Measurements from ENCODE around the gene CLRN1. TPM values are rescaled to one million over a fixed set of nuclear protein-coding genes. Genes with fewer than 3 reads are reported as not detected.
"Not testable (repeated sequence)": the region's sequence is repeated elsewhere in the genome, so short reads cannot be mapped to it uniquely, and the experiment has no call there.

CLRN1 gene
- total and polyA plus RNA-seq, 2 donors (not counting 1 experiment from before 2014, with no cell fraction given), result not detected

DNA sequence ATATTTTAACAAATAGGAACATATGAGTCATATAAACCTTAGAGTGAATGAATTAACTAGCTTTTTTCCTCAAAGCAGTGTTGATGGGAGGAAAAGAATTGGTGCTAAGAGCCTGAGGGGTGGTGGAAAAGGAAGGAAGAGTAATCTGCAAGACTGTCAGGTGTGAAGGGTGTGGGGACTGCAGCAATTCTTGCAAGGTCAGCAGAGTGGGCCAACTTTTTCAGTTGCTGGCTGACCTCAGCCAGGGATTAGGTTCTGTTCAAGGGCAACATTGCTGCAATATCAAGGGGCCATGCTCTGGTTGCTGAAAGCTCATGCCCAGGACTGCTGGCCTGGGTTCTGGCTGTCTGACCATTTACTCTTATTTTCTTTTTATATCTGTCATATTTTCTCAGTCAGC lies 23.0 kb upstream of the CLRN1 start:
- no peaks in the 10 kb centered on the region for H3K4me1 ChIP-seq (ENCODE audit: control insufficient read depth, extremely low read depth, insufficient read depth, low read length)
- DNase-seq (ENCODE audit: low read depth in 2 of 2), result no peak
- H3K27ac ChIP-seq (ENCODE audit: insufficient read depth, low read length), result no peak overlapping the region
- H3K4me2 ChIP-seq (ENCODE audit: extremely low read depth, insufficient read depth, low read length), result no peak overlapping the region
- no peaks in the 10 kb centered on the region for H3K9me3 ChIP-seq (ENCODE audit: control insufficient read depth, insufficient read depth, low read depth, low read length)
- TF ChIP-seq EZH2 (IDR thresholded peaks at IDR 0.05; ENCODE audit: low read length, missing control alignments), result no peak
- TF ChIP-seq, protein P1, sequence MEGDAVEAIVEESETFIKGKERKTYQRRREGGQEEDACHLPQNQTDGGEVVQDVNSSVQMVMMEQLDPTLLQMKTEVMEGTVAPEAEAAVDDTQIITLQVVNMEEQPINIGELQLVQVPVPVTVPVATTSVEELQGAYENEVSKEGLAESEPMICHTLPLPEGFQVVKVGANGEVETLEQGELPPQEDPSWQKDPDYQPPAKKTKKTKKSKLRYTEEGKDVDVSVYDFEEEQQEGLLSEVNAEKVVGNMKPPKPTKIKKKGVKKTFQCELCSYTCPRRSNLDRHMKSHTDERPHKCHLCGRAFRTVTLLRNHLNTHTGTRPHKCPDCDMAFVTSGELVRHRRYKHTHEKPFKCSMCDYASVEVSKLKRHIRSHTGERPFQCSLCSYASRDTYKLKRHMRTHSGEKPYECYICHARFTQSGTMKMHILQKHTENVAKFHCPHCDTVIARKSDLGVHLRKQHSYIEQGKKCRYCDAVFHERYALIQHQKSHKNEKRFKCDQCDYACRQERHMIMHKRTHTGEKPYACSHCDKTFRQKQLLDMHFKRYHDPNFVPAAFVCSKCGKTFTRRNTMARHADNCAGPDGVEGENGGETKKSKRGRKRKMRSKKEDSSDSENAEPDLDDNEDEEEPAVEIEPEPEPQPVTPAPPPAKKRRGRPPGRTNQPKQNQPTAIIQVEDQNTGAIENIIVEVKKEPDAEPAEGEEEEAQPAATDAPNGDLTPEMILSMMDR (conservative IDR thresholded peaks at IDR 0.05 in 1 of 2, IDR thresholded peaks at IDR 0.05 in 1 of 2; ENCODE audit: low read depth in 1 of 2, low read length in 2 of 2), result no peak
- no peak overlapping the region for H3K9ac ChIP-seq (ENCODE audit: insufficient read depth, low read length)
- no peaks in the 10 kb centered on the region for H4K20me1 ChIP-seq (ENCODE audit: control insufficient read depth, extremely low read depth, insufficient read depth, low read length)
- no peaks in the 10 kb centered on the region for H3K36me3 ChIP-seq (ENCODE audit: control insufficient read depth, insufficient read depth, low read length)
- H3K79me2 ChIP-seq (ENCODE audit: control insufficient read depth, insufficient read depth, low read length), result no peaks in the 10 kb centered on the region
- no peak overlapping the region for H3K4me3 ChIP-seq (replicated peaks in 1 of 4; ENCODE audit: control extremely low read depth in 1 of 4, insufficient read depth in 1 of 4, low read depth in 3 of 4, low read length in 4 of 4)
- H2AFZ ChIP-seq (ENCODE audit: low read length), result no peak overlapping the region
- peaks cover 8% of the 10 kb centered on the region for H3K27me3 ChIP-seq (ENCODE audit: control insufficient read depth, insufficient read depth, low read length)

DNA sequence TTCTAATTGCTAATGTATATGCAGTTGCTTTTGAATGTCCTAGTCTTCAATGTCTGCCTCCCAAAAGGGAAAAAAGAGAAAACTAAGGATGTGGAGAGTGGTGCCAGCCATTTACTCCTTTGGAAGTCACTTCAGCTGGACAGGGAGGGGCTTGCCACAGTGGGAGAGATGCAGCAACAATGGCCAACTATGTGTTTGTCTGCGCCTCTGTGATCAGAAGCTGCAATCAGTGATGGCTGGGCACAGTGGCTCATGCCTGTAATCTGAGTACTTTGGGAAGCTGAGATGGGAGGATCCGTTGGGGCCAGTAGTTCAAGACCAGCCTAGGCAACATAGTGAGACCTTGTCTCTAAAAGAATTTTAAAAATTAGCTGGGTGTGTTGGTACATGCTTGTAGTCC lies 16.7 kb upstream of the CLRN1 start:
- H3K27ac ChIP-seq (ENCODE audit: insufficient read depth, low read length), result no peak overlapping the region
- H3K79me2 ChIP-seq (ENCODE audit: control insufficient read depth, insufficient read depth, low read length), result no peaks in the 10 kb centered on the region
- no peak overlapping the region for H3K4me3 ChIP-seq (replicated peaks in 1 of 4; ENCODE audit: control extremely low read depth in 1 of 4, insufficient read depth in 1 of 4, low read depth in 3 of 4, low read length in 4 of 4)
- H3K9ac ChIP-seq (ENCODE audit: insufficient read depth, low read length), result no peak overlapping the region
- no peaks in the 10 kb centered on the region for H3K36me3 ChIP-seq (ENCODE audit: control insufficient read depth, insufficient read depth, low read length)
- no peak overlapping the region for H3K4me2 ChIP-seq (ENCODE audit: extremely low read depth, insufficient read depth, low read length)
- H3K9me3 ChIP-seq (ENCODE audit: control insufficient read depth, insufficient read depth, low read depth, low read length), result no peaks in the 10 kb centered on the region
- H4K20me1 ChIP-seq (ENCODE audit: control insufficient read depth, extremely low read depth, insufficient read depth, low read length), result no peaks in the 10 kb centered on the region
- no peak for DNase-seq (ENCODE audit: low read depth in 2 of 2)
- peaks cover 3% of the 10 kb centered on the region for H3K27me3 ChIP-seq (ENCODE audit: control insufficient read depth, insufficient read depth, low read length)
- no peaks in the 10 kb centered on the region for H3K4me1 ChIP-seq (ENCODE audit: control insufficient read depth, extremely low read depth, insufficient read depth, low read length)
- no peak for TF ChIP-seq EZH2 (IDR thresholded peaks at IDR 0.05; ENCODE audit: low read length, missing control alignments)
- TF ChIP-seq, protein P1 (conservative IDR thresholded peaks at IDR 0.05 in 1 of 2, IDR thresholded peaks at IDR 0.05 in 1 of 2; ENCODE audit: low read depth in 1 of 2, low read length in 2 of 2), result no peak
- no peak overlapping the region for H2AFZ ChIP-seq (ENCODE audit: low read length)

DNA sequence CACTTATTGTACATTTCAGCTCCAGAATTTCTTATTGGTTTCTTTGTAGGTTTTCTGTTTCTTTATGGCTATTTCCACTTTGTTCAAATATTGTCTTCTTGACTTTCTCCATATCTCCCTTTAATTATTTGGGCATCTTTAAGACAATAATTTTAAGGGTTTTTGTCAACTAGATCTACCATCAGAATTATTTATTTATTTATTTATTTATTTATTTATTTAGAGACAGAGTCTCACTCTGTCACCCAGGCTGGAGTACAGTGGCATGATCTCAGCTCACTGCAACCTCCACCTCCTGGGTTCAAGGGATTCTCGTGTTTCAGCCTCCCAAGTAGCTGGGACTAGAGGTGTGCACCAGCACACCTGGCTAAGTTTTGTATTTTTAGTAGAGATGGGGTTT lies 15.9 kb upstream of the CLRN1 start:
- not testable (repeated sequence) for H4K20me1 ChIP-seq (ENCODE audit: control insufficient read depth, extremely low read depth, insufficient read depth, low read length); H3K27me3 ChIP-seq (ENCODE audit: control insufficient read depth, insufficient read depth, low read length); H3K4me2 ChIP-seq (ENCODE audit: extremely low read depth, insufficient read depth, low read length); H3K9ac ChIP-seq (ENCODE audit: insufficient read depth, low read length); H3K4me3 ChIP-seq (replicated peaks in 1 of 4; ENCODE audit: control extremely low read depth in 1 of 4, insufficient read depth in 1 of 4, low read depth in 3 of 4, low read length in 4 of 4); H3K4me1 ChIP-seq (ENCODE audit: control insufficient read depth, extremely low read depth, insufficient read depth, low read length); DNase-seq (ENCODE audit: low read depth in 2 of 2); H2AFZ ChIP-seq (ENCODE audit: low read length); H3K79me2 ChIP-seq (ENCODE audit: control insufficient read depth, insufficient read depth, low read length); H3K27ac ChIP-seq (ENCODE audit: insufficient read depth, low read length); H3K9me3 ChIP-seq (ENCODE audit: control insufficient read depth, insufficient read depth, low read depth, low read length); H3K36me3 ChIP-seq (ENCODE audit: control insufficient read depth, insufficient read depth, low read length)

All from fibroblast of lung (primary cell).